Stimulated activated CD8-positive, alpha-beta memory T cell treated with anti-CD3 and anti-CD28 coated beads, Interleukin-7, amount 100 ng/mL, for 24 hours (primary cell): ENCODE data around the gene FAM50A.

Source experiments
- DNase-seq: peaks from one replicate; pipeline ENCODE4 v3.0.0-alpha.2; 2020; ENCODE audit warnings: low read depth

FAM50A gene

GRCh38 chrX:154439841-154440240 is 4.1 kb upstream of the FAM50A start:
- DNase-seq = no peak

- DNase-seq = no peak
Measured at GRCh38 chrX:154440623-154441357, 3.2 kb upstream of the FAM50A start.

GRCh38 chrX:154441564-154441963 is 2.4 kb upstream of the FAM50A start:
- DNase-seq = no peak

- no peak for DNase-seq
Measured at GRCh38 chrX:154441984-154442707, 1.8 kb upstream of the FAM50A start.

GRCh38 chrX:154443479-154443910 is 446 bp upstream of the FAM50A start:
- no peak for DNase-seq

GRCh38 chrX:154444755-154445246 is 860 bp downstream of the FAM50A start:
- no peak for DNase-seq

- DNase-seq = no peak
Measured at GRCh38 chrX:154445776-154446175, 1.8 kb downstream of the FAM50A start.

- no peak for DNase-seq
Measured at GRCh38 chrX:154446430-154446829, 2.5 kb downstream of the FAM50A start.

- no peak for DNase-seq
Measured at GRCh38 chrX:154448484-154448883, 4.5 kb downstream of the FAM50A start.

- DNase-seq = no peak
Measured at GRCh38 chrX:154449618-154450017, 5.7 kb downstream of the FAM50A start.

- no peak for DNase-seq
Measured at GRCh38 chrX:154450312-154450711, 6.4 kb downstream of the FAM50A start.

GRCh38 chrX:154452823-154453222 is 8.9 kb downstream of the FAM50A start:
- DNase-seq = no peak

GRCh38 chrX:154457491-154458115 is 13.7 kb downstream of the FAM50A start:
- DNase-seq = no peak

GRCh38 chrX:154458116-154458953 is 14.4 kb downstream of the FAM50A start, which contains the start of gene PLXNA3:
Gene PLXNA3 (plus strand): TSS chrX:154458281. CDS start chrX:154460184, 1,903 bp downstream.
- no peak for DNase-seq

GRCh38 chrX:154458954-154459778 is 15.2 kb downstream of the FAM50A start:
- DNase-seq = no peak

- no peak for DNase-seq
Measured at GRCh38 chrX:154459832-154460231, 15.9 kb downstream of the FAM50A start.

- no peak for DNase-seq
Measured at GRCh38 chrX:154460326-154460725, 16.4 kb downstream of the FAM50A start.

- DNase-seq = no peak
Measured at GRCh38 chrX:154462396-154462795, 18.5 kb downstream of the FAM50A start.

GRCh38 chrX:154463611-154464220 is 19.8 kb downstream of the FAM50A start:
- no peak for DNase-seq

GRCh38 chrX:154464806-154465365 is 20.9 kb downstream of the FAM50A start:
- no peak for DNase-seq
